ENCODE data around the gene RAB6A. TPM values are rescaled to one million over a fixed set of nuclear protein-coding genes. Genes with fewer than 3 reads are reported as not detected.
A peak's percentile ranks its signal among the peaks of the same experiment; 100 is the strongest.

RAB6A gene
- polyA plus RNA-seq, 2 of the 4 experiments (the other 2 are of a cell fraction) = 75.7 to 141 TPM

GRCh38 chr11:73795925-73796632, 35.2 kb upstream of the RAB6A start:
- no peak overlapping the region for H3K4me2 ChIP-seq
- whole genome bisulfite sequencing (ENCODE audit: missing lambda C conversion rate) = 89% methylated on average over 16 of the region's 19 CpGs
- FAIRE-seq (no peak), DNase-seq (ENCODE audit: low read depth in 1 of 2, low spot score in 1 of 2) (peak in 1 of 2 experiments; percentile 28), ATAC-seq (peak; percentile 39 to 91; a peak in 3 of 6 replicates)
- no peaks in the 10 kb centered on the region for H3K4me1 ChIP-seq
- ChIA-PET CTCF (interaction anchor here (0.6 to 2.2 kb wide), 3 partner anchors 27 to 135 kb away, joined by 3 to 9 read pairs (median 3); no protein-coding TSS in a partner anchor), POLR2A (no interaction called here)
- no peaks in the 10 kb centered on the region for H3K9me3 ChIP-seq
- TF ChIP-seq FOXS1 (CRISPR knock-in tag; IDR thresholded peaks at IDR 0.05) (no peak), CBX8 (IDR thresholded peaks at IDR 0.05) (no peak), TP53 (CRISPR knock-in tag; IDR thresholded peaks at IDR 0.05) (no peak), PHF8 (IDR thresholded peaks at IDR 0.05; ENCODE audit: borderline replicate concordance, low read depth) (no peak), SREBF2 (IDR thresholded peaks at IDR 0.05) (no peak), NR3C1 (IDR thresholded peaks at IDR 0.05) (no peak), USF2 (IDR thresholded peaks at IDR 0.05) (no peak), FOSB (CRISPR knock-in tag; IDR thresholded peaks at IDR 0.05) (no peak), RCOR1 (IDR thresholded peaks at IDR 0.05; ENCODE audit: low read depth, low read length) (no peak), GATA3 (IDR thresholded peaks at IDR 0.05; ENCODE audit: borderline replicate concordance) (no peak), ESRRA (IDR thresholded peaks at IDR 0.05; ENCODE audit: borderline replicate concordance, low read length) (no peak), RAD21 (conservative IDR thresholded peaks at IDR 0.05 in 1 of 2, IDR thresholded peaks at IDR 0.05 in 1 of 2) (no peak), CHD2 (IDR thresholded peaks at IDR 0.05; ENCODE audit: low read length, partially characterized antibody) (no peak), RARB (CRISPR knock-in tag; IDR thresholded peaks at IDR 0.05) (no peak), MAFK (IDR thresholded peaks at IDR 0.05; ENCODE audit: partially characterized antibody) (no peak)
- TF ChIP-seq, protein P1, sequence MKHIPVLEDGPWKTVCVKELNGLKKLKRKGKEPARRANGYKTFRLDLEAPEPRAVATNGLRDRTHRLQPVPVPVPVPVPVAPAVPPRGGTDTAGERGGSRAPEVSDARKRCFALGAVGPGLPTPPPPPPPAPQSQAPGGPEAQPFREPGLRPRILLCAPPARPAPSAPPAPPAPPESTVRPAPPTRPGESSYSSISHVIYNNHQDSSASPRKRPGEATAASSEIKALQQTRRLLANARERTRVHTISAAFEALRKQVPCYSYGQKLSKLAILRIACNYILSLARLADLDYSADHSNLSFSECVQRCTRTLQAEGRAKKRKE (CRISPR knock-in tag; IDR thresholded peaks at IDR 0.05; ENCODE audit: low read depth) = no peak
- no peak overlapping the region for H3K4me3 ChIP-seq
- H3K27ac ChIP-seq = no peak overlapping the region

DNA sequence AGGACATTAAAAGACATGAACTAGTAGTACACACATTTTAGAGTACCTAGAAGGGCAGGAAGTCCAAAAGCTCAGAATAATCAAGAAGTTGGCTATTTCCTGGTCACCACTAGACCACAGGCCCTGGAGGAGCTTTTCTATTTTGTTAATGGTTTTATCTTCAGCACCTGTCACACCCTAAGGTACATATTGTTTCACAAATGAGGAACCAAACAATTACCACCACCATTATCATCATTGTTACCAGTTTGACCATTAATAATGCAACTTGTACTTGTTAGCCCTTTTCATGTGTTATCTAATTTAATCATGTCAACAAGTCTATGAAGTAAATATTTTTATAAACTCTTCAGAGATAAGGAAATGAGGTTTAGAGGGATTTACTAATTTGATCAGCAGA, 31.7 kb upstream of the RAB6A start:
- Histone ChIP-seq H3K4me1 (peaks cover 8% of the 10 kb centered on the region; the same call in 2 of the 3 replicates), H3K4me2 (no peak overlapping the region), H3K4me3 (no peak overlapping the region), H3K27ac (no peak overlapping the region), H3K9me3 (no peaks in the 10 kb centered on the region)
- TF ChIP-seq MYC (IDR thresholded peaks at IDR 0.05; ENCODE audit: borderline replicate concordance, low read length) (no peak), POLR2AphosphoS2 (conservative IDR thresholded peaks at IDR 0.05; ENCODE audit: low read length) (no peak), ESRRA (IDR thresholded peaks at IDR 0.05; ENCODE audit: borderline replicate concordance, low read length) (no peak), ZSCAN20 (CRISPR knock-in tag; IDR thresholded peaks at IDR 0.05) (no peak), HMGXB4 (CRISPR knock-in tag; IDR thresholded peaks at IDR 0.05; ENCODE audit: borderline replicate concordance) (no peak), CHD4 (IDR thresholded peaks at IDR 0.05; ENCODE audit: borderline replicate concordance) (no peak), JUN (IDR thresholded peaks at IDR 0.05) (no peak), ZFP36 (IDR thresholded peaks at IDR 0.05; ENCODE audit: borderline replicate concordance, partially characterized antibody) (no peak), TFCP2L1 (CRISPR knock-in tag; IDR thresholded peaks at IDR 0.05) (no peak), HOXB13 (CRISPR knock-in tag; IDR thresholded peaks at IDR 0.05; ENCODE audit: low read depth) (no peak), SREBF2 (IDR thresholded peaks at IDR 0.05) (no peak), CHD2 (IDR thresholded peaks at IDR 0.05; ENCODE audit: low read length, partially characterized antibody) (no peak)
- TF ChIP-seq, protein P2, sequence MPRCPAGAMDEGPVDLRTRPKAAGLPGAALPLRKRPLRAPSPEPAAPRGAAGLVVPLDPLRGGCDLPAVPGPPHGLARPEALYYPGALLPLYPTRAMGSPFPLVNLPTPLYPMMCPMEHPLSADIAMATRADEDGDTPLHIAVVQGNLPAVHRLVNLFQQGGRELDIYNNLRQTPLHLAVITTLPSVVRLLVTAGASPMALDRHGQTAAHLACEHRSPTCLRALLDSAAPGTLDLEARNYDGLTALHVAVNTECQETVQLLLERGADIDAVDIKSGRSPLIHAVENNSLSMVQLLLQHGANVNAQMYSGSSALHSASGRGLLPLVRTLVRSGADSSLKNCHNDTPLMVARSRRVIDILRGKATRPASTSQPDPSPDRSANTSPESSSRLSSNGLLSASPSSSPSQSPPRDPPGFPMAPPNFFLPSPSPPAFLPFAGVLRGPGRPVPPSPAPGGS (IDR thresholded peaks at IDR 0.05) = no peak
- DNase-seq (ENCODE audit: low read depth in 1 of 2, low spot score in 1 of 2) = no peak
- ATAC-seq = no peak
- ChIA-PET POLR2A (no interaction called here), CTCF (no interaction called here)
- FAIRE-seq = no peak
